Endothelial cell (in vitro differentiated cells): ENCODE data around the gene PHLPP2. TPM values are rescaled to one million over a fixed set of nuclear protein-coding genes. Genes with fewer than 3 reads are reported as not detected.

Source experiments
- DNase-seq: peaks from one replicate; pipeline ENCODE4 v3.0.0; 2021; ENCODE audit warnings: low spot score
- H3K27ac Mint-ChIP-seq: one replicate; pipeline ENCODE4 v1.8.0; 2021; ENCODE audit warnings: mixed read lengths, inconsistent platforms; ENCODE audit not compliant: unreplicated experiment
- H3K27me3 Mint-ChIP-seq: one replicate; pipeline ENCODE4 v1.8.0; 2021; ENCODE audit warnings: mild to moderate bottlenecking, moderate library complexity, mixed read lengths, inconsistent platforms; ENCODE audit not compliant: unreplicated experiment
- H3K36me3 Mint-ChIP-seq: one replicate; pipeline ENCODE4 v1.8.0; 2021; ENCODE audit warnings: mild to moderate bottlenecking, low read depth, mixed read lengths, inconsistent platforms; ENCODE audit not compliant: unreplicated experiment
- H3K4me1 Mint-ChIP-seq: one replicate; pipeline ENCODE4 v1.8.0; 2021; ENCODE audit warnings: mild to moderate bottlenecking, mixed read lengths, inconsistent platforms; ENCODE audit not compliant: unreplicated experiment
- H3K4me3 Mint-ChIP-seq: one replicate; pipeline ENCODE4 v1.8.0; 2021; ENCODE audit warnings: mild to moderate bottlenecking, mixed read lengths, inconsistent platforms; ENCODE audit not compliant: unreplicated experiment
- H3K9me3 Mint-ChIP-seq: one replicate; pipeline ENCODE4 v1.8.0; 2021; ENCODE audit warnings: mixed read lengths, inconsistent platforms; ENCODE audit not compliant: unreplicated experiment
- total RNA-seq: library from RNA; stranded (reverse); fragmentation: NEBNext Ultra II Directional; extraction: Animal tissue kit (Norgen Biotek cat#: 25700); gene quantifications from one replicate; pipeline ENCODE4 v1.2.1, GENCODE V29; 2021; ENCODE audit not compliant: unreplicated experiment
- TF ChIP-seq, protein P1 (sequence below): fragments of 200-600 bp; sonication (generic); IDR thresholded peaks from one replicate; pipeline ENCODE4 v1.5.0; 2021; ENCODE audit warnings: antibody characterized with exemption; ENCODE audit not compliant: unreplicated experiment

Gene PHLPP2
- total RNA-seq, 1 donor from 2014 or later: 7.3 TPM

GRCh38 chr16:71672125-71672524 is 52.4 kb downstream of the PHLPP2 start:
- Mint-ChIP-seq H3K4me3 (no peak overlapping the region), H3K36me3 (peaks cover 5% of the 10 kb centered on the region), H3K9me3 (no peaks in the 10 kb centered on the region), H3K4me1 (no peaks in the 10 kb centered on the region), H3K27me3 (peaks cover 2% of the 10 kb centered on the region), H3K27ac (no peak overlapping the region)
- TF ChIP-seq, protein P1, sequence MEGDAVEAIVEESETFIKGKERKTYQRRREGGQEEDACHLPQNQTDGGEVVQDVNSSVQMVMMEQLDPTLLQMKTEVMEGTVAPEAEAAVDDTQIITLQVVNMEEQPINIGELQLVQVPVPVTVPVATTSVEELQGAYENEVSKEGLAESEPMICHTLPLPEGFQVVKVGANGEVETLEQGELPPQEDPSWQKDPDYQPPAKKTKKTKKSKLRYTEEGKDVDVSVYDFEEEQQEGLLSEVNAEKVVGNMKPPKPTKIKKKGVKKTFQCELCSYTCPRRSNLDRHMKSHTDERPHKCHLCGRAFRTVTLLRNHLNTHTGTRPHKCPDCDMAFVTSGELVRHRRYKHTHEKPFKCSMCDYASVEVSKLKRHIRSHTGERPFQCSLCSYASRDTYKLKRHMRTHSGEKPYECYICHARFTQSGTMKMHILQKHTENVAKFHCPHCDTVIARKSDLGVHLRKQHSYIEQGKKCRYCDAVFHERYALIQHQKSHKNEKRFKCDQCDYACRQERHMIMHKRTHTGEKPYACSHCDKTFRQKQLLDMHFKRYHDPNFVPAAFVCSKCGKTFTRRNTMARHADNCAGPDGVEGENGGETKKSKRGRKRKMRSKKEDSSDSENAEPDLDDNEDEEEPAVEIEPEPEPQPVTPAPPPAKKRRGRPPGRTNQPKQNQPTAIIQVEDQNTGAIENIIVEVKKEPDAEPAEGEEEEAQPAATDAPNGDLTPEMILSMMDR: no peak
- DNase-seq: no peak

DNA sequence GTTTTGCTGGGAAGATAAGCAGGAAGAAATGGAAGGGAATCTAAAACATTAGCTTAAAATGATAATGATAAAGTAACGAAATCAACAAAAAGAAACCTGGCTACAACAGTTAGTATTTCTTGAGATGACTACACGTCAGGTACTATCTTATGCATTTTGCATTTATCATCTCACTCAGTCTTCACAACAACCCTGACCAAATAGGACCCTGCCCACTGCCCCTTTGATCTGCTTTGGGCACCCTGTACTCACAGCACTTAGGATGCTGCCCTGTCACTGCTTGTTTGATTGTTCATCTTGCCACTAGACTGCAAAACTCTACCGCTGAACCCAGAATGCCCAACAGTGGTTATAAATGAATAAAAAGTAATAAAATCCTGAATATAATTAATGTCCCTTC is 53.3 kb downstream of the PHLPP2 start:
- peaks cover 2% of the 10 kb centered on the region for H3K27me3 Mint-ChIP-seq
- no peak for DNase-seq
- TF ChIP-seq, protein P1: no peak
- H3K4me3 Mint-ChIP-seq: no peak overlapping the region
- H3K9me3 Mint-ChIP-seq: no peaks in the 10 kb centered on the region
- peaks cover 5% of the 10 kb centered on the region for H3K36me3 Mint-ChIP-seq
- H3K4me1 Mint-ChIP-seq: no peaks in the 10 kb centered on the region
- no peak overlapping the region for H3K27ac Mint-ChIP-seq

DNA sequence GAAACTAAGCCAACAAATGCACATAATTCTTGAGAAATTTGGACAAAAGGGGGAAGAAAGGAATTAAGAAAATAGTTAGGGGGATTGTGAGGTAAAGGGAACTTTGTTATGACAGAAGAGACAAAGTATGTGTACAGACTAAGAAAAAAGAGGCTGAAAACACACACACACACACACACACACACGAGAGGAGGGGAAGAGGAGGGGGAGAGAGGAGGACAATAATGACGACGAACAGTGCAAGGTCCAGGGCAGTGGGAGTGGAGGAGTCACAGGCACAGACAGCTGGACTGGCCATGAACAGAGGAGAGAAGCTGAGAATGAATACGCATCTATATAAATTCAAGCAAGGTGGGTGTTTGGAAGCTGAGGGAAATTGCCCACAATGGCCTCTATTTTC is 54.0 kb downstream of the PHLPP2 start:
- H3K4me3 Mint-ChIP-seq: no peak overlapping the region
- H3K9me3 Mint-ChIP-seq: no peaks in the 10 kb centered on the region
- H3K27ac Mint-ChIP-seq: no peak overlapping the region
- H3K4me1 Mint-ChIP-seq: no peaks in the 10 kb centered on the region
- peaks cover 5% of the 10 kb centered on the region for H3K36me3 Mint-ChIP-seq
- DNase-seq: no peak
- peaks cover 2% of the 10 kb centered on the region for H3K27me3 Mint-ChIP-seq
- TF ChIP-seq, protein P1: no peak

- TF ChIP-seq, protein P1: no peak
- peaks cover 5% of the 10 kb centered on the region for H3K36me3 Mint-ChIP-seq
- H3K4me3 Mint-ChIP-seq: no peak overlapping the region
- H3K27ac Mint-ChIP-seq: no peak overlapping the region
- H3K4me1 Mint-ChIP-seq: no peaks in the 10 kb centered on the region
- no peaks in the 10 kb centered on the region for H3K9me3 Mint-ChIP-seq
- peaks cover 2% of the 10 kb centered on the region for H3K27me3 Mint-ChIP-seq
- no peak for DNase-seq
Observed at GRCh38 chr16:71669926-71670536, 54.5 kb downstream of the PHLPP2 start.

- Mint-ChIP-seq H3K4me1 (no peaks in the 10 kb centered on the region), H3K9me3 (no peaks in the 10 kb centered on the region), H3K4me3 (no peak overlapping the region), H3K36me3 (peaks cover 11% of the 10 kb centered on the region), H3K27me3 (peaks cover 2% of the 10 kb centered on the region), H3K27ac (no peak overlapping the region)
- DNase-seq: no peak
- TF ChIP-seq, protein P1: no peak
Observed at GRCh38 chr16:71666928-71667707, 57.4 kb downstream of the PHLPP2 start.
